K562 (cell line): ENCODE results near the gene MALSU1. TPM values are rescaled to one million over a fixed set of nuclear protein-coding genes. Genes with fewer than 3 reads are reported as not detected.
A peak's percentile ranks its signal among the peaks of the same experiment; 100 is the strongest.

Source experiments
- ATAC-seq: fragments of 200-7000 bp; cut with Tn5 transposase; 3 replicates; pipeline ENCODE4 v1.9.1; 2020; ENCODE audit warnings: moderate library complexity
- BruUV-seq: library from RNA; stranded (reverse); fragments of 400-500 nt; replicated peaks from 2 replicates; lab custom pipeline; 2021; lab: Mats Ljungman, UMichigan
- CTCF ChIA-PET: fragments of 300-600 bp; formaldehyde crosslinking; extraction: SDS; loops from one replicate; lab custom pipeline; 2021; ENCODE audit warnings: low intra/inter-chr PET ratio; lab: Yijun Ruan, JAX
- POLR2A ChIA-PET: fragments of 300-600, 350-650 bp; sonication (Branson Sonifier 250); formaldehyde crosslinking; extraction: SDS; loops from one replicate; lab custom pipeline; 2021; ENCODE audit warnings: antibody characterized with exemption, inconsistent platforms; lab: Yijun Ruan, JAX
- DNase-seq, 4 experiments: peaks; one replicate each; pipeline versions ENCODE4 v3.0.0 to v3.0.0-alpha.2; 2011 to 2018; ENCODE audit warnings: low spot score in 3 of 4, mixed read lengths in 3 of 4; ENCODE audit errors: extremely low read depth in 1 of 4
- FAIRE-seq: peaks from 2 replicates; lab custom pipeline; 2011; peaks lifted over from hg19 to GRCh38; lab: Jason Lieb, UNC
- H2AFZ ChIP-seq: 2 replicates; pipeline ENCODE4 v1.6.0; 2011; ENCODE audit warnings: low read depth, low read length, control low read depth, inconsistent platforms
- H3K27ac ChIP-seq: fragments of 200-600 bp; 3 replicates; pipeline ENCODE4 v1.8.0; 2011; ENCODE audit warnings: low read depth, mild to moderate bottlenecking, control low read depth, inconsistent platforms, low read length, moderate library complexity, mixed read lengths; ENCODE audit errors: extremely low read depth
- H3K27me3 ChIP-seq, 2 experiments: fragments of 300-600 bp in 1 of 2; 2 replicates in 1 of 2; 3 replicates in 1 of 2; pipeline versions ENCODE4 v1.6.0 to v1.8.0; 2011; ENCODE audit warnings: inconsistent platforms in 2 of 2, low read length in 2 of 2, mild to moderate bottlenecking in 1 of 2, mixed read lengths in 1 of 2, moderate library complexity in 1 of 2; ENCODE audit not compliant: control insufficient read depth in 2 of 2, insufficient read depth in 2 of 2
- H3K36me3 ChIP-seq: fragments of 300-600 bp; 3 replicates; pipeline ENCODE4 v1.8.0; 2011; ENCODE audit warnings: mild to moderate bottlenecking, low read length, inconsistent platforms; ENCODE audit not compliant: control insufficient read depth, insufficient read depth
- H3K4me1 ChIP-seq, 2 experiments: fragments of 200-600 bp in 1 of 2; replicated peaks in 1 of 2; 2 replicates in 1 of 2; 3 replicates in 1 of 2; pipeline versions ENCODE4 v1.5.1 to v1.8.0; 2011; ENCODE audit warnings: inconsistent platforms in 2 of 2, low read length in 2 of 2, mild to moderate bottlenecking in 1 of 2, mixed read lengths in 1 of 2, moderate library complexity in 1 of 2; ENCODE audit not compliant: control insufficient read depth in 2 of 2, insufficient read depth in 2 of 2
- H3K4me2 ChIP-seq: 2 replicates; pipeline ENCODE4 v1.6.1; 2011; ENCODE audit warnings: low read length, control low read depth, inconsistent platforms, mixed read lengths; ENCODE audit not compliant: insufficient read depth
- H3K4me3 ChIP-seq: fragments of 200-600 bp; sonication (generic), shearing (Covaris generic); 2 replicates; pipeline ENCODE4 v1.5.1; 2016; ENCODE audit warnings: control low read depth, inconsistent platforms
- H3K79me2 ChIP-seq: fragments of 200-600 bp; 3 replicates; pipeline ENCODE4 v1.8.0; 2011; ENCODE audit warnings: low read length, inconsistent platforms; ENCODE audit not compliant: control insufficient read depth, insufficient read depth
- H3K9ac ChIP-seq, 2 experiments: 2 replicates each; pipeline versions ENCODE4 v1.6.0 to v1.6.1; 2011; ENCODE audit warnings: low read depth in 2 of 2, low read length in 2 of 2, control low read depth in 1 of 2, inconsistent platforms in 1 of 2, mild to moderate bottlenecking in 1 of 2, mixed read lengths in 1 of 2; ENCODE audit not compliant: insufficient read depth in 1 of 2
- H3K9me1 ChIP-seq: one replicate; pipeline ENCODE4 v1.6.0; 2011; ENCODE audit warnings: inconsistent platforms, mild to moderate bottlenecking, low read length, moderate library complexity; ENCODE audit not compliant: control insufficient read depth, insufficient read depth
- H3K9me3 ChIP-seq: replicated peaks from 2 replicates; pipeline ENCODE4 v1.5.1; 2011; ENCODE audit warnings: low read depth, low read length, inconsistent platforms; ENCODE audit not compliant: control insufficient read depth, insufficient read depth
- H4K20me1 ChIP-seq: replicated peaks from 2 replicates; pipeline ENCODE4 v1.6.1; 2011; ENCODE audit warnings: low read length, inconsistent platforms, mixed read lengths; ENCODE audit not compliant: control insufficient read depth, insufficient read depth
- ASH1L ChIP-seq: fragments of 450-650 bp; IDR thresholded peaks from 2 replicates; pipeline ENCODE4 v1.6.1; 2018; ENCODE audit warnings: borderline replicate concordance, mild to moderate bottlenecking, low read depth; ENCODE audit not compliant: partially characterized antibody
- ATF3 ChIP-seq, 2 experiments: fragments of 450-650 bp in 1 of 2; sonication (generic) in 1 of 2; formaldehyde crosslinking in 1 of 2; IDR thresholded peaks in 1 of 2; conservative IDR thresholded peaks in 1 of 2; 2 replicates each; pipeline versions ENCODE4 v1.6.1 to v1.8.1; 2016 to 2023; ENCODE audit warnings: mild to moderate bottlenecking in 2 of 2, moderate library complexity in 2 of 2, inconsistent platforms in 1 of 2, missing genetic modification reagents in 1 of 2
- C11orf30 ChIP-seq: fragments of 450-650 bp; IDR thresholded peaks from 2 replicates; pipeline ENCODE4 v1.6.1; 2016; ENCODE audit warnings: low read depth, mild to moderate bottlenecking
- E2F3 ChIP-seq: fragments of 250-450 bp; sonication (Bioruptor Pico); IDR thresholded peaks from 2 replicates; pipeline ENCODE4 v1.4.0; 2020; ENCODE audit warnings: mild to moderate bottlenecking
- ELF1 ChIP-seq: fragments of 200-800 bp; sonication (Bioruptor generic); IDR thresholded peaks from 2 replicates; pipeline ENCODE4 v1.6.1; 2016; ENCODE audit warnings: missing genetic modification characterization, missing compliant biosample characterization
- FOSL1 ChIP-seq: fragments of 200-800 bp; sonication (Bioruptor generic); conservative IDR thresholded peaks from 2 replicates; pipeline ENCODE4 v1.6.1; 2016; ENCODE audit warnings: missing genetic modification characterization, missing compliant biosample characterization
- FOXP1 ChIP-seq: sonication (generic); formaldehyde crosslinking; IDR thresholded peaks from 2 replicates; pipeline ENCODE4 v1.8.0; 2022; ENCODE audit warnings: mild to moderate bottlenecking, missing genetic modification reagents
- GATAD2A ChIP-seq: fragments of 450-650 bp; IDR thresholded peaks from 2 replicates; pipeline ENCODE4 v1.6.1; 2017
- MAX ChIP-seq: sonication (generic); formaldehyde crosslinking; IDR thresholded peaks from 2 replicates; pipeline ENCODE4 v1.9.0; 2022; ENCODE audit warnings: mild to moderate bottlenecking, missing genetic modification reagents
- NFATC3 ChIP-seq: fragments of 450-650 bp; IDR thresholded peaks from 2 replicates; pipeline ENCODE4 v1.6.1; 2017; ENCODE audit warnings: mild to moderate bottlenecking
- NR4A1 ChIP-seq, 2 experiments: fragments of 250-450 bp in 1 of 2; fragments of 450-650 bp in 1 of 2; sonication (Bioruptor Pico) in 1 of 2; IDR thresholded peaks; 2 replicates each; pipeline versions ENCODE4 v1.4.0 to v1.6.1; 2016 to 2020; ENCODE audit warnings: mild to moderate bottlenecking in 2 of 2, missing compliant biosample characterization in 1 of 2, missing genetic modification characterization in 1 of 2, moderate library complexity in 1 of 2
- PHF20 ChIP-seq: fragments of 450-650 bp; IDR thresholded peaks from 2 replicates; pipeline ENCODE4 v1.6.1; 2018; ENCODE audit not compliant: partially characterized antibody
- TAF9B ChIP-seq: fragments of 450-650 bp; IDR thresholded peaks from 2 replicates; pipeline ENCODE4 v1.6.1; 2018; ENCODE audit warnings: mild to moderate bottlenecking; ENCODE audit not compliant: partially characterized antibody
- TEAD4 ChIP-seq, 2 experiments: sonication (generic) in 1 of 2; formaldehyde crosslinking in 1 of 2; IDR thresholded peaks; 2 replicates each; pipeline versions ENCODE4 v1.6.1 to v1.8.0; 2012 to 2022; ENCODE audit warnings: borderline replicate concordance in 1 of 2, inconsistent platforms in 1 of 2, low read length in 1 of 2, mild to moderate bottlenecking in 1 of 2, missing genetic modification reagents in 1 of 2
- ZNF696 ChIP-seq: fragments of 250-450 bp; sonication (Bioruptor Pico); conservative IDR thresholded peaks from 2 replicates; pipeline ENCODE4 v1.4.0; 2020; ENCODE audit warnings: mild to moderate bottlenecking, moderate library complexity
- ZNF79 ChIP-seq: fragments of 250-450 bp; sonication (Bioruptor Pico); IDR thresholded peaks from 2 replicates; pipeline ENCODE4 v1.4.0; 2020; ENCODE audit warnings: low read depth, mild to moderate bottlenecking, moderate library complexity
- WGBS: fragments of 100-300 bp; shearing (Covaris generic); methylation state at CpG from one replicate; pipeline ENCODE4 v1.1.6; 2016; ENCODE audit warnings: low coverage, mixed read lengths; ENCODE audit not compliant: insufficient coverage; ENCODE audit errors: missing lambda C conversion rate; 5-methylcytosine and 5-hydroxymethylcytosine counted together
- in situ Hi-C: fragments of 300-500 bp; cut with MboI; formaldehyde crosslinking; loops from 4 replicates; pipeline ENCODE4 v1.15.0; 2018; ENCODE audit warnings: inconsistent platforms, mixed read lengths
- intact Hi-C: fragments of 100-400 bp; cut with micrococcal nuclease; formaldehyde crosslinking; loops from 2 replicates; pipeline ENCODE4 v1.14.2; 2022
- polyA plus RNA-seq, 8 experiments: library from polyadenylated mRNA; depleted of rRNA in 4 of 8; stranded (reverse) in 5 of 8; unstranded in 3 of 8; fragments of >200 nt; fragmentation: Nextera tagmentation in 2 of 8; fragmentation: Illumina TruSeq in 1 of 8; extraction: Ambion mirVana in 2 of 8; extraction: Trizol in 1 of 8; gene quantifications; 2 replicates each; pipeline versions ENCODE4 v1.2.1 to v1.2.3, GENCODE V29; 2011 to 2014; ENCODE audit warnings: inconsistent platforms in 1 of 8, missing spikeins in 1 of 8
- total RNA-seq, 7 experiments: library from RNA; depleted of rRNA in 6 of 7; stranded (reverse); fragments of >200 nt in 6 of 7; fragmentation: Illumina TruSeq in 2 of 7; extraction: Trizol in 2 of 7; gene quantifications; 2 replicates each; pipeline versions ENCODE4 v1.2.1 to v1.2.3, GENCODE V29; 2011 to 2021; ENCODE audit warnings: low replicate concordance in 1 of 7
- TF ChIP-seq, protein P1 (sequence below): fragments of 250-450 bp; sonication (Bioruptor Pico); IDR thresholded peaks from 2 replicates; pipeline ENCODE4 v1.4.0; 2020
- TF ChIP-seq, protein P2 (sequence below): fragments of 450-650 bp; formaldehyde crosslinking; IDR thresholded peaks from 2 replicates; pipeline ENCODE4 v1.4.0; 2020; ENCODE audit warnings: mild to moderate bottlenecking, mixed read lengths

MALSU1 gene
- total and polyA plus RNA-seq, 9 of the 15 experiments (the other 6 are each of a cell fraction or from before 2014, with no cell fraction given) = 12.3 to 308 (median 81.2) TPM

DNA sequence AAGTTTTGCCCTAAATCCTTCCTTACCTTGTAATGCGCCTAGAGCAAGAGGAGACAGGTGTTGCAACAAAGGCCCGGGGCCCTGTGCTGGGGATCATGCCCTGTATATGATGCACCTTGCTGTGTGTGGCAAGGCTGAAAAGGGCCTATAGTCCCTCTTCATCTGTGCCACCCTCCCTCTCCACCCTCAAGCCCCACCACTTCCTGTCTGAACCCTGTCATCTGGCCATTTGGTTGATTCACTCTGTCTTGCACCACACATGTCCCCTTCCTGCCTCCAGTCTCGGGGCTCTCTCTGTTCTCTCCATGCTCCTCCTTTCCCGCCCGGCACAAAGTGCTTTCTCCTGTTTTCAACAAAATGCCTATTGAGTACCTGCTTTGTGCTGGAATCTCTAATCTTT is 11.5 kb upstream of the MALSU1 start:
- in situ Hi-C loops = no loop called here
- POLR2A ChIA-PET = no interaction called here
- FAIRE-seq = no peak

More for the DNA sequence above, 11.5 kb upstream of the MALSU1 start:
- Histone ChIP-seq H4K20me1 (no peaks in the 10 kb centered on the region), H3K4me2 (no peak overlapping the region), H3K4me3 (no peak overlapping the region), H3K9ac (no peak overlapping the region), H3K4me1 (no peaks in the 10 kb centered on the region; a peak in 1 of 5 replicates), H3K27ac (no peak overlapping the region), H3K79me2 (no peaks in the 10 kb centered on the region), H3K9me3 (no peaks in the 10 kb centered on the region), H3K27me3 (no peaks in the 10 kb centered on the region), H3K36me3 (no peaks in the 10 kb centered on the region), H2AFZ (0 out of 2 replicates have a peak overlapping the region, but pooled peaks have one; percentile 31), H3K9me1 (no peaks in the 10 kb centered on the region)
- no peak for TF ChIP-seq PHF20
- TF ChIP-seq NFATC3 = no peak
- no peak for TF ChIP-seq ZNF79 (CRISPR knock-in tag)
- TF ChIP-seq GATAD2A = no peak
- TF ChIP-seq, protein P1, sequence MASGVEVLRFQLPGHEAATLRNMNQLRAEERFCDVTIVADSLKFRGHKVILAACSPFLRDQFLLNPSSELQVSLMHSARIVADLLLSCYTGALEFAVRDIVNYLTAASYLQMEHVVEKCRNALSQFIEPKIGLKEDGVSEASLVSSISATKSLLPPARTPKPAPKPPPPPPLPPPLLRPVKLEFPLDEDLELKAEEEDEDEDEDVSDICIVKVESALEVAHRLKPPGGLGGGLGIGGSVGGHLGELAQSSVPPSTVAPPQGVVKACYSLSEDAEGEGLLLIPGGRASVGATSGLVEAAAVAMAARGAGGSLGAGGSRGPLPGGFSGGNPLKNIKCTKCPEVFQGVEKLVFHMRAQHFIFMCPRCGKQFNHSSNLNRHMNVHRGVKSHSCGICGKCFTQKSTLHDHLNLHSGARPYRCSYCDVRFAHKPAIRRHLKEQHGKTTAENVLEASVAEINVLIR (CRISPR knock-in tag) = no peak
- TF ChIP-seq NR4A1 (CRISPR knock-in tag; IDR thresholded peaks at IDR 0.05) = no peak
- no peak for TF ChIP-seq NR4A1 (tag; IDR thresholded peaks at IDR 0.05)
- TF ChIP-seq FOSL1 (tag) = no peak
- no peak for TF ChIP-seq C11orf30
- no peak for TF ChIP-seq ZNF696 (CRISPR knock-in tag)
- TF ChIP-seq, protein P2, sequence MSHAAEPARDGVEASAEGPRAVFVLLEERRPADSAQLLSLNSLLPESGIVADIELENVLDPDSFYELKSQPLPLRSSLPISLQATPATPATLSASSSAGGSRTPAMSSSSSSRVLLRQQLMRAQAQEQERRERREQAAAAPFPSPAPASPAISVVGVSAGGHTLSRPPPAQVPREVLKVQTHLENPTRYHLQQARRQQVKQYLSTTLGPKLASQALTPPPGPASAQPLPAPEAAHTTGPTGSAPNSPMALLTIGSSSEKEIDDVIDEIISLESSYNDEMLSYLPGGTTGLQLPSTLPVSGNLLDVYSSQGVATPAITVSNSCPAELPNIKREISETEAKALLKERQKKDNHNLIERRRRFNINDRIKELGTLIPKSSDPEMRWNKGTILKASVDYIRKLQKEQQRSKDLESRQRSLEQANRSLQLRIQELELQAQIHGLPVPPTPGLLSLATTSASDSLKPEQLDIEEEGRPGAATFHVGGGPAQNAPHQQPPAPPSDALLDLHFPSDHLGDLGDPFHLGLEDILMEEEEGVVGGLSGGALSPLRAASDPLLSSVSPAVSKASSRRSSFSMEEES (CRISPR knock-in tag) = no peak
- no peak for TF ChIP-seq ELF1 (tag)
- TF ChIP-seq ATF3 (IDR thresholded peaks at IDR 0.05) = no peak
- TF ChIP-seq ATF3 (CRISPR knock-in tag; conservative IDR thresholded peaks at IDR 0.05) = no peak
- no peak for TF ChIP-seq ASH1L
- TF ChIP-seq TAF9B = no peak
- TF ChIP-seq MAX = no peak
- TF ChIP-seq FOXP1 = no peak
- TF ChIP-seq TEAD4 (IDR thresholded peaks at IDR 0.05; ENCODE audit: low read length) = no peak
- no peak for TF ChIP-seq TEAD4 (CRISPR knock-in tag; IDR thresholded peaks at IDR 0.05; ENCODE audit: borderline replicate concordance)
- TF ChIP-seq E2F3 (CRISPR knock-in tag) = no peak
- DNase-seq = no peak
- WGBS = 62% methylated on average over 5 of the region's 5 CpGs
- no TSS peak for BruUV-seq
- CTCF ChIA-PET = no interaction called here
- intact Hi-C loops = no loop called here
- 0 out of 3 replicates have a peak, but pooled peaks have one; percentile 28 for ATAC-seq
